HepG2 (cell line): ENCODE data around the gene ECSIT. TPM values are rescaled to one million over a fixed set of nuclear protein-coding genes. Genes with fewer than 3 reads are reported as not detected.

ENCODE experiments used
- ATAC-seq: fragments of 200-7000 bp; cut with Tn5 transposase; 3 replicates; pipeline ENCODE4 v1.9.1; 2020; ENCODE audit warnings: mild to moderate bottlenecking, moderate library complexity
- BruUV-seq: library from RNA; stranded (reverse); fragments of 400-500 nt; replicated peaks from 2 replicates; lab custom pipeline; 2021; lab: Mats Ljungman, UMichigan
- CTCF ChIA-PET: fragments of 300-600 bp; formaldehyde crosslinking; extraction: SDS; loops from one replicate; lab custom pipeline; 2021; ENCODE audit warnings: low total read pairs, inconsistent platforms, low intra/inter-chr PET ratio; lab: Yijun Ruan, JAX
- POLR2A ChIA-PET: fragments of 350-600 bp; sonication (Branson Sonifier 250); formaldehyde crosslinking; loops from one replicate; lab custom pipeline; 2020; ENCODE audit warnings: antibody characterized with exemption, inconsistent platforms; lab: Yijun Ruan, JAX
- DNase-seq: peaks from one replicate; pipeline ENCODE4 v3.0.0-alpha.2; 2015; ENCODE audit warnings: low spot score
- FAIRE-seq: peaks from 3 replicates; lab custom pipeline; 2011; peaks lifted over from hg19 to GRCh38; lab: Jason Lieb, UNC
- H2AFZ ChIP-seq: one replicate; pipeline ENCODE4 v1.6.1; 2011; ENCODE audit warnings: low read length, inconsistent platforms
- H3K27ac ChIP-seq: fragments of 300-600 bp; 3 replicates; pipeline ENCODE4 v1.8.0; 2011; ENCODE audit warnings: mixed run types, mild to moderate bottlenecking, mixed read lengths, low read length, inconsistent platforms; ENCODE audit not compliant: insufficient read depth; ENCODE audit errors: extremely low read length
- H3K27me3 ChIP-seq, 2 experiments: fragments of 200-600 bp in 1 of 2; 2 replicates in 1 of 2; 3 replicates in 1 of 2; pipeline versions ENCODE4 v1.6.0 to v1.8.0; 2011; ENCODE audit warnings: low read length in 2 of 2, mild to moderate bottlenecking in 2 of 2, moderate library complexity in 2 of 2, inconsistent platforms in 1 of 2; ENCODE audit not compliant: insufficient read depth in 2 of 2, control insufficient read depth in 1 of 2
- H3K36me3 ChIP-seq, 2 experiments: fragments of 200-600 bp in 1 of 2; replicated peaks in 1 of 2; 2 replicates in 1 of 2; 3 replicates in 1 of 2; pipeline versions ENCODE4 v1.5.1 to v1.8.0; 2011; ENCODE audit warnings: low read length in 2 of 2, inconsistent platforms in 1 of 2; ENCODE audit not compliant: insufficient read depth in 2 of 2, control insufficient read depth in 1 of 2
- H3K4me1 ChIP-seq: 2 replicates; pipeline ENCODE4 v1.5.1; 2012; ENCODE audit warnings: low read length, inconsistent platforms; ENCODE audit not compliant: insufficient read depth
- H3K4me2 ChIP-seq: 2 replicates; pipeline ENCODE4 v1.6.0; 2011; ENCODE audit warnings: low read depth, low read length, inconsistent platforms
- H3K4me3 ChIP-seq, 3 experiments: fragments of 200-600 bp in 1 of 3; sonication (generic), shearing (Covaris generic) in 1 of 3; replicated peaks in 1 of 3; 2 replicates each; pipeline ENCODE4 v1.5.1; 2011 to 2016; ENCODE audit warnings: low read length in 3 of 3, inconsistent platforms in 2 of 3, low read depth in 2 of 3, mild to moderate bottlenecking in 2 of 3, control low read depth in 1 of 3, mixed read lengths in 1 of 3; ENCODE audit not compliant: insufficient read depth in 1 of 3
- H3K79me2 ChIP-seq: one replicate; pipeline ENCODE4 v1.6.1; 2011; ENCODE audit warnings: low read length, inconsistent platforms; ENCODE audit not compliant: insufficient read depth
- H3K9ac ChIP-seq: 2 replicates; pipeline ENCODE4 v1.6.0; 2011; ENCODE audit warnings: mild to moderate bottlenecking, low read depth, low read length, inconsistent platforms; ENCODE audit not compliant: insufficient read depth
- H3K9me3 ChIP-seq: 2 replicates; pipeline ENCODE4 v1.5.1; 2012; ENCODE audit warnings: mild to moderate bottlenecking, low read length
- H4K20me1 ChIP-seq: 2 replicates; pipeline ENCODE4 v1.6.0; 2011; ENCODE audit warnings: inconsistent platforms, mild to moderate bottlenecking, low read length, moderate library complexity; ENCODE audit not compliant: insufficient read depth
- AGO1 ChIP-seq: fragments of 200-400 bp; formaldehyde crosslinking; IDR thresholded peaks from 2 replicates; pipeline ENCODE4 v1.6.1; 2017; ENCODE audit warnings: mild to moderate bottlenecking, low read depth, low read length, moderate library complexity; ENCODE audit not compliant: poor library complexity, severe bottlenecking
- CHCHD3 ChIP-seq: sonication (generic); formaldehyde crosslinking; IDR thresholded peaks from 2 replicates; pipeline ENCODE4 v1.8.0; 2022; ENCODE audit warnings: mild to moderate bottlenecking, missing genetic modification reagents, moderate library complexity
- CTCF ChIP-seq: sonication (generic); formaldehyde crosslinking; IDR thresholded peaks from 2 replicates; pipeline ENCODE4 v1.5.0; 2020; ENCODE audit warnings: mild to moderate bottlenecking, missing genetic modification reagents, moderate library complexity
- HOXA3 ChIP-seq: sonication (generic); formaldehyde crosslinking; IDR thresholded peaks from 2 replicates; pipeline ENCODE4 v1.5.0; 2020; ENCODE audit warnings: missing genetic modification reagents
- KLF15 ChIP-seq: sonication (generic); formaldehyde crosslinking; IDR thresholded peaks from 2 replicates; pipeline ENCODE4 v1.8.1; 2023; ENCODE audit warnings: borderline replicate concordance, mild to moderate bottlenecking, inconsistent platforms, missing genetic modification reagents, mixed read lengths
- NBN ChIP-seq: fragments of 450-650 bp; conservative IDR thresholded peaks from 2 replicates; pipeline ENCODE4 v1.6.1; 2017
- PATZ1 ChIP-seq: sonication (generic); formaldehyde crosslinking; IDR thresholded peaks from 2 replicates; pipeline ENCODE4 v1.4.0; 2020; ENCODE audit warnings: missing genetic modification reagents
- RAD21 ChIP-seq: fragments of 450-650 bp; formaldehyde crosslinking; IDR thresholded peaks from 2 replicates; pipeline ENCODE4 v1.5.0; 2020; ENCODE audit warnings: mild to moderate bottlenecking
- RBFOX2 ChIP-seq: fragments of 200-400 bp; formaldehyde crosslinking; IDR thresholded peaks from 2 replicates; pipeline ENCODE4 v1.6.1; 2017; ENCODE audit warnings: low read depth, mild to moderate bottlenecking, low read length
- RNF2 ChIP-seq: fragments of 450-650 bp; conservative IDR thresholded peaks from 2 replicates; pipeline ENCODE4 v1.6.1; 2016; ENCODE audit warnings: low read depth
- SOX13 ChIP-seq, 3 experiments: fragments of 450-650 bp in 1 of 3; sonication (generic) in 1 of 3; formaldehyde crosslinking in 1 of 3; IDR thresholded peaks in 2 of 3; conservative IDR thresholded peaks in 1 of 3; 2 replicates each; pipeline versions ENCODE4 v1.5.0 to v1.6.1; 2016 to 2020; ENCODE audit warnings: antibody characterized with exemption in 1 of 3, mild to moderate bottlenecking in 1 of 3, missing compliant biosample characterization in 1 of 3, missing genetic modification reagents in 1 of 3, moderate library complexity in 1 of 3
- STAG1 ChIP-seq: sonication (generic); formaldehyde crosslinking; IDR thresholded peaks from 2 replicates; pipeline ENCODE4 v1.4.0; 2020; ENCODE audit warnings: missing genetic modification reagents
- SYNCRIP ChIP-seq: fragments of 200-400 bp; formaldehyde crosslinking; IDR thresholded peaks from 2 replicates; pipeline ENCODE4 v1.6.1; 2018; ENCODE audit warnings: mild to moderate bottlenecking, low read depth, low read length; ENCODE audit not compliant: insufficient read depth
- TAF15 ChIP-seq: fragments of 200-400 bp; formaldehyde crosslinking; IDR thresholded peaks from one replicate; pipeline ENCODE4 v1.6.1; 2018; ENCODE audit warnings: mild to moderate bottlenecking, low read depth, low read length; ENCODE audit not compliant: poor library complexity, severe bottlenecking
- ZBTB33 ChIP-seq: sonication (generic); formaldehyde crosslinking; IDR thresholded peaks from 2 replicates; pipeline ENCODE4 v1.4.0; 2020; ENCODE audit warnings: missing genetic modification reagents
- ZKSCAN1 ChIP-seq: fragments of 150-350 bp; IDR thresholded peaks from 2 replicates; pipeline ENCODE4 v1.6.1; 2014; ENCODE audit warnings: low read length
- ZNF432 ChIP-seq: sonication (generic); formaldehyde crosslinking; IDR thresholded peaks from 2 replicates; pipeline ENCODE4 v1.5.0; 2020; ENCODE audit warnings: missing genetic modification reagents, mild to moderate bottlenecking, borderline replicate concordance
- ZNF576 ChIP-seq: sonication (generic); formaldehyde crosslinking; IDR thresholded peaks from 2 replicates; pipeline ENCODE4 v1.4.0; 2020; ENCODE audit warnings: mild to moderate bottlenecking, missing genetic modification reagents
- WGBS: methylation state at CpG from one replicate; pipeline ENCODE4 v1.1.6; 2017; ENCODE audit warnings: low lambda C conversion rate; 5-methylcytosine and 5-hydroxymethylcytosine counted together
- in situ Hi-C: cut with HindIII; loops from 2 replicates; pipeline ENCODE4 v1.10.0; 2017; ENCODE audit warnings: low pct_unique_long_range_greater_than_20kb; ENCODE audit not compliant: extremely low pct_ligation_motif_present
- intact Hi-C: fragments of 100-400 bp; cut with micrococcal nuclease; formaldehyde crosslinking; loops from one replicate; pipeline ENCODE4 v1.10.0; 2022; ENCODE audit not compliant: unreplicated experiment
- polyA plus RNA-seq, 8 experiments: library from polyadenylated mRNA; depleted of rRNA in 3 of 8; stranded (reverse) in 7 of 8; unstranded in 1 of 8; fragments of >200 nt; fragmentation: Illumina TruSeq in 4 of 8; extraction: Trizol in 4 of 8; gene quantifications; 2 replicates each; pipeline versions ENCODE4 v1.2.1 to v1.2.3, GENCODE V29; 2011 to 2016; ENCODE audit warnings: low read depth in 4 of 8, missing spikeins in 1 of 8, mixed read lengths in 1 of 8; ENCODE audit not compliant: insufficient read depth in 1 of 8
- total RNA-seq, 5 experiments: library from RNA; depleted of rRNA; stranded (reverse); fragments of >200 nt; fragmentation: Illumina TruSeq; extraction: Trizol; gene quantifications; 2 replicates each; pipeline ENCODE4 v1.2.3, GENCODE V29; 2016; ENCODE audit warnings: low read depth in 1 of 5

ECSIT gene
- total and polyA plus RNA-seq, 2 of the 13 experiments (the other 11 are each of a cell fraction or from before 2014, with no cell fraction given): 36.4 to 62.3 TPM

- DNase-seq (no peak), ATAC-seq (peak; percentile 75), FAIRE-seq (no peak)
- Histone ChIP-seq H3K27me3 (no peaks in the 10 kb centered on the region), H3K9ac (no peak overlapping the region), H3K79me2 (peaks cover 11% of the 10 kb centered on the region), H3K36me3 (peaks cover 5 to 15% of the 10 kb centered on the region in 2 experiments; a peak in 4 of 5 replicates), H3K4me1 (peaks cover 16% of the 10 kb centered on the region), H3K4me2 (no peak overlapping the region), H3K9me3 (no peaks in the 10 kb centered on the region), H2AFZ (no peak overlapping the region), H3K4me3 (no peak overlapping the region), H4K20me1 (no peaks in the 10 kb centered on the region), H3K27ac (no peak overlapping the region)
- no TSS peak for BruUV-seq
- WGBS: 90% methylated on average over 10 of the region's 26 CpGs
- CTCF ChIA-PET: no interaction called here
- intact Hi-C loops (no loop called here), in situ Hi-C loops (no loop called here)
- POLR2A ChIA-PET: no interaction called here
- 0 out of 2 replicates have a peak, but pooled peaks have one; percentile 22 for TF ChIP-seq PATZ1
- no peak for TF ChIP-seq HOXA3 (CRISPR knock-in tag)
- peak; percentile 99 for TF ChIP-seq ZNF576 (CRISPR knock-in tag)
- TF ChIP-seq ZNF432 (CRISPR knock-in tag): no peak
- peak; percentile 49; the same call in 1 of the 2 replicates for TF ChIP-seq RAD21 (CRISPR knock-in tag)
- no peak for TF ChIP-seq NBN
- TF ChIP-seq STAG1: peak; percentile 51; the same call in 1 of the 2 replicates
- no peak for TF ChIP-seq CHCHD3
- peak; percentile 59; the same call in 1 of the 2 replicates for TF ChIP-seq ZBTB33 (CRISPR knock-in tag)
- TF ChIP-seq ZKSCAN1: no peak
- no peak for TF ChIP-seq RNF2
- TF ChIP-seq SOX13 (IDR thresholded peaks at IDR 0.05): no peak
- TF ChIP-seq SOX13 (CRISPR knock-in tag; conservative IDR thresholded peaks at IDR 0.05 in 1 of 2, IDR thresholded peaks at IDR 0.05 in 1 of 2): no peak
- peak; percentile 35 for TF ChIP-seq AGO1
- TF ChIP-seq TAF15: no peak
- peak; percentile 69 for TF ChIP-seq CTCF (CRISPR knock-in tag)
- TF ChIP-seq KLF15 (CRISPR knock-in tag): no peak
- TF ChIP-seq SYNCRIP: no peak
- TF ChIP-seq RBFOX2: peak; percentile 51; the same call in 1 of the 2 replicates
These were observed 22.8 kb upstream of the ECSIT start for GRCh38 chr19:11551603-11552235.
